Measurements from ENCODE around the gene KCNK17. TPM values are rescaled to one million over a fixed set of nuclear protein-coding genes. Genes with fewer than 3 reads are reported as not detected.

The KCNK17 gene
- total and polyA plus RNA-seq, 9 of the 15 experiments (the other 6 are each of a cell fraction or from before 2014, with no cell fraction given): not detected

- TF ChIP-seq, protein P1, sequence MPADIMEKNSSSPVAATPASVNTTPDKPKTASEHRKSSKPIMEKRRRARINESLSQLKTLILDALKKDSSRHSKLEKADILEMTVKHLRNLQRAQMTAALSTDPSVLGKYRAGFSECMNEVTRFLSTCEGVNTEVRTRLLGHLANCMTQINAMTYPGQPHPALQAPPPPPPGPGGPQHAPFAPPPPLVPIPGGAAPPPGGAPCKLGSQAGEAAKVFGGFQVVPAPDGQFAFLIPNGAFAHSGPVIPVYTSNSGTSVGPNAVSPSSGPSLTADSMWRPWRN (IDR thresholded peaks at IDR 0.05; ENCODE audit: low read depth): no peak
- TF ChIP-seq ZNF644 (tag; IDR thresholded peaks at IDR 0.05; ENCODE audit: low read depth): no peak
- no peak for TF ChIP-seq XRCC5 (IDR thresholded peaks at IDR 0.05; ENCODE audit: low read depth, low read length)
- TF ChIP-seq ZKSCAN3 (CRISPR knock-in tag; IDR thresholded peaks at IDR 0.05): no peak
- TF ChIP-seq BRD9 (IDR thresholded peaks at IDR 0.05; ENCODE audit: low read depth, partially characterized antibody): no peak
- TF ChIP-seq MBD1 (CRISPR knock-in tag; IDR thresholded peaks at IDR 0.05): no peak
- TF ChIP-seq ZNF780A (CRISPR knock-in tag; IDR thresholded peaks at IDR 0.05): no peak
- no peak for TF ChIP-seq SPI1 (IDR thresholded peaks at IDR 0.05; ENCODE audit: borderline replicate concordance, low read depth, low read length)
- no peak for TF ChIP-seq FIP1L1 (IDR thresholded peaks at IDR 0.05; ENCODE audit: low read depth, low read length, poor library complexity, severe bottlenecking)
- TF ChIP-seq KHSRP (IDR thresholded peaks at IDR 0.05): no peak
- no peak for TF ChIP-seq COPS2 (conservative IDR thresholded peaks at IDR 0.05)
Observed at GRCh38 chr6:39333644-39334438, 19.6 kb upstream of the KCNK17 start (continued).

Measured in K562 (cell line).